Epithelial cell of proximal tubule (primary cell): ENCODE results near the gene WSB1. TPM values are rescaled to one million over a fixed set of nuclear protein-coding genes. Genes with fewer than 3 reads are reported as not detected.
"Not testable (repeated sequence)": the region's sequence is repeated elsewhere in the genome, so short reads cannot be mapped to it uniquely, and the experiment has no call there.

Experiments
- DNase-seq: peaks from one replicate; pipeline ENCODE4 v3.0.0-alpha.2; 2011; ENCODE audit warnings: low read depth
- H3K4me3 ChIP-seq: 2 replicates; pipeline ENCODE4 v1.5.1; 2011; ENCODE audit warnings: low read depth, mild to moderate bottlenecking, low read length
- total RNA-seq: library from RNA; depleted of rRNA; stranded (reverse); fragments of >200 nt; gene quantifications from 2 replicates; pipeline ENCODE4 v1.2.3, GENCODE V29; 2015
- TF ChIP-seq, protein P1 (sequence below): conservative IDR thresholded peaks from 2 replicates; pipeline ENCODE4 v1.5.1; 2012; ENCODE audit warnings: low read depth, mild to moderate bottlenecking, low read length

WSB1 gene
- total RNA-seq, 1 donor from 2014 or later: 68.5 TPM

GRCh38 chr17:27268394-27269085, 25.4 kb upstream of the WSB1 start:
- no peak for DNase-seq
- no peak overlapping the region for H3K4me3 ChIP-seq
- TF ChIP-seq, protein P1, sequence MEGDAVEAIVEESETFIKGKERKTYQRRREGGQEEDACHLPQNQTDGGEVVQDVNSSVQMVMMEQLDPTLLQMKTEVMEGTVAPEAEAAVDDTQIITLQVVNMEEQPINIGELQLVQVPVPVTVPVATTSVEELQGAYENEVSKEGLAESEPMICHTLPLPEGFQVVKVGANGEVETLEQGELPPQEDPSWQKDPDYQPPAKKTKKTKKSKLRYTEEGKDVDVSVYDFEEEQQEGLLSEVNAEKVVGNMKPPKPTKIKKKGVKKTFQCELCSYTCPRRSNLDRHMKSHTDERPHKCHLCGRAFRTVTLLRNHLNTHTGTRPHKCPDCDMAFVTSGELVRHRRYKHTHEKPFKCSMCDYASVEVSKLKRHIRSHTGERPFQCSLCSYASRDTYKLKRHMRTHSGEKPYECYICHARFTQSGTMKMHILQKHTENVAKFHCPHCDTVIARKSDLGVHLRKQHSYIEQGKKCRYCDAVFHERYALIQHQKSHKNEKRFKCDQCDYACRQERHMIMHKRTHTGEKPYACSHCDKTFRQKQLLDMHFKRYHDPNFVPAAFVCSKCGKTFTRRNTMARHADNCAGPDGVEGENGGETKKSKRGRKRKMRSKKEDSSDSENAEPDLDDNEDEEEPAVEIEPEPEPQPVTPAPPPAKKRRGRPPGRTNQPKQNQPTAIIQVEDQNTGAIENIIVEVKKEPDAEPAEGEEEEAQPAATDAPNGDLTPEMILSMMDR: no peak

DNA sequence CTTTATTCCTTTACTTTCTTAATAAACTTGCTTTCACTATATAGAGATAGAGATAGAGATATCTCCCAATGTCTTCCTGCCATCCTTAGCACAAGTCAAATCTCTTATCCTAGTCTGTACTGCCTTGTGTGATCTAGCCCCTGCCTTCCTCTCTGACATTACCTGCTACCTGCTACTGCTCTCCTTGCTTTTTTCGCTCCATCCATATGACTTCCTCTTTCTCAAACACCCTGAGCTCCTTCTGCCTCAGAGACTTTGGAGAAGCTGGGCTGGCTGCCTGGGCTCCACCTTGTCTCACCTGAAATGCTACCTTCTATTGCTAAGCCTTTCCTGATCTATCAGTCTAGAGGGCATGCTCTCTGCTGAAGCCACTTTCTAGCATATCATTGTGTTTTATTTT, 24.7 kb upstream of the WSB1 start:
- H3K4me3 ChIP-seq: no peak overlapping the region
- DNase-seq: no peak
- TF ChIP-seq, protein P1: no peak

GRCh38 chr17:27269974-27270373, 23.9 kb upstream of the WSB1 start:
- DNase-seq: no peak
- H3K4me3 ChIP-seq: no peak overlapping the region
- TF ChIP-seq, protein P1: no peak

GRCh38 chr17:27276653-27277156, 17.2 kb upstream of the WSB1 start:
- TF ChIP-seq, protein P1: no peak
- no peak overlapping the region for H3K4me3 ChIP-seq
- DNase-seq: no peak

- DNase-seq, H3K4me3 ChIP-seq: not testable (repeated sequence)
Measured at GRCh38 chr17:27279132-27279531, 14.8 kb upstream of the WSB1 start.

DNA sequence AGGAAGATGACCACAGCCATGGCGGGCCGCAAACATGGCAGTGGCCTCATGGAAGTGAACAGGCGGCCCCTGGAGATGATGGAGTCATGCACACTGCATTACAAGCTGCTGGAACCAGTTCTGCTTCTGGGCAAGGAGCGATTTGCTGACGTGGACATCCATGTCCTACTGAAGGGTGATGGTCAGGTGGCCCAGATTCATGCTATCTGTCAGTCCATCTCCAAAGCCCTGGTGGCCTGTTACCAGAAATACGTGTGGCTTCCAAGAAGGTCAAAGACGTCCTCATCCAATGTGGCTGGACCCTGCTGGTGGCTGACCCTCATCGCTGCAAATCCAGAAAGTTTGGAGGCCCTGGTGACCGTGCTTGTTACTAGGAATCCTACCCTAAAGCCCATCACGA, 13.4 kb upstream of the WSB1 start:
- no peak for DNase-seq
- TF ChIP-seq, protein P1: no peak
- no peak overlapping the region for H3K4me3 ChIP-seq

DNA sequence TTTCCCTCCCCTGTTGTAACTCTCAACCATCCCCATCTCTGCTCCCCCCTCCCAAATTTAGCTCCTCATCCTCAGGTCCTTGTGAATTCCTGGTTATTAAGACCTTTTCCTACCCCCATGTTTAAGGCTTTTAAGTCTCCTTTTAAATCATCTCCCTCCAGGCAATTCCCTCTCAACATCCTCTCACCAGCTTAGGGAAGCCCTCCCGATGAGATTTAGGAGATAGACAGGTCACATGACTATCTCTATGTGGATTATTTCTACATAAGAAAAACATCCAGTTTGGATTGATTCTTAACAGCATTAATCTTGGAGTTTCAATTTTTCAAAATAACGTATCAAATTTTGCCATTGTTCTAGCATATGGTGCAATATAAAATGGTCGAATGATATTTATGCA, 12.5 kb upstream of the WSB1 start:
- no peak overlapping the region for H3K4me3 ChIP-seq
- no peak for DNase-seq
- TF ChIP-seq, protein P1: no peak
